Natural killer cell (primary cell): ENCODE results near the gene SEZ6L2. TPM values are rescaled to one million over a fixed set of nuclear protein-coding genes. Genes with fewer than 3 reads are reported as not detected.

Experiments used
- ATAC-seq, 3 donors: fragments of 150-1000 bp in 2 of 3; fragments of 200-7000 bp in 1 of 3; cut with Tn5 transposase; 1 replicate in 1 of 3; 2 replicates in 2 of 3; pipeline ENCODE4 v1.10.0; 2021; ENCODE audit warnings: mild to moderate bottlenecking in 2 of 3, moderate library complexity in 2 of 3
- DNase-seq, 2 donors: peaks; one replicate each; pipeline versions ENCODE4 v3.0.0 to v3.0.0-alpha.2; 2013 to 2021; ENCODE audit warnings: mixed read lengths in 1 of 2
- H3K27ac ChIP-seq: one replicate; pipeline ENCODE4 v1.5.1; 2013; ENCODE audit warnings: mild to moderate bottlenecking, low read length
- H3K27me3 ChIP-seq: one replicate; pipeline ENCODE4 v1.6.1; 2013; ENCODE audit warnings: low read length; ENCODE audit not compliant: control insufficient read depth, insufficient read depth
- H3K36me3 ChIP-seq: one replicate; pipeline ENCODE4 v1.6.1; 2013; ENCODE audit warnings: low read length; ENCODE audit not compliant: control insufficient read depth, insufficient read depth
- H3K4me1 ChIP-seq: one replicate; pipeline ENCODE4 v1.6.1; 2013; ENCODE audit warnings: low read length; ENCODE audit not compliant: control insufficient read depth, insufficient read depth
- H3K4me3 ChIP-seq: one replicate; pipeline ENCODE4 v1.5.1; 2013; ENCODE audit warnings: low read length
- H3K9me3 ChIP-seq: one replicate; pipeline ENCODE4 v1.6.1; 2013; ENCODE audit warnings: low read length; ENCODE audit not compliant: control insufficient read depth, insufficient read depth
- H3K27ac Mint-ChIP-seq, 2 donors: one replicate each; pipeline ENCODE4 v1.8.0; 2022; ENCODE audit warnings: mild to moderate bottlenecking in 2 of 2, mixed read lengths in 2 of 2, moderate library complexity in 1 of 2
- H3K27me3 Mint-ChIP-seq, 2 donors: one replicate each; pipeline ENCODE4 v1.8.0; 2022; ENCODE audit warnings: low read depth in 2 of 2, mixed read lengths in 2 of 2
- H3K36me3 Mint-ChIP-seq: one replicate; pipeline ENCODE4 v1.8.0; 2022; ENCODE audit warnings: mixed read lengths
- H3K4me1 Mint-ChIP-seq, 2 donors: one replicate each; pipeline ENCODE4 v1.8.0; 2022; ENCODE audit warnings: mixed read lengths in 2 of 2
- H3K4me3 Mint-ChIP-seq: one replicate; pipeline ENCODE4 v1.8.0; 2022; ENCODE audit warnings: mild to moderate bottlenecking, moderate library complexity, mixed read lengths
- H3K9me3 Mint-ChIP-seq, 2 donors: one replicate each; pipeline ENCODE4 v1.8.0; 2022; ENCODE audit warnings: mixed read lengths in 2 of 2
- CTCF ChIP-seq: fragments of 200-600 bp; IDR thresholded peaks from one replicate; pipeline ENCODE4 v1.8.0; 2022; ENCODE audit warnings: antibody characterized with exemption
- WGBS: methylation state at CpG from one replicate; pipeline ENCODE4 v1.1.7; 2013; ENCODE audit warnings: missing lambda C conversion rate; ENCODE audit not compliant: insufficient coverage; 5-methylcytosine and 5-hydroxymethylcytosine counted together
- intact Hi-C: fragments of 100-400 bp; cut with micrococcal nuclease; formaldehyde crosslinking; loops from one replicate; pipeline ENCODE4 v1.14.2; 2022
- total RNA-seq, 4 donors: library from RNA; stranded (reverse); fragments of 120-200 nt in 1 of 4; gene quantifications; one replicate each; pipeline versions ENCODE4 v1.2.3 to v1.2.4, GENCODE V29; 2013 to 2022

The SEZ6L2 gene
- total RNA-seq, 3 donors from 2014 or later (not counting 1 experiment from before 2014, with no cell fraction given), result 0.14 TPM; not detected in 2

- 100% methylated on average over 2 of the region's 2 CpGs for WGBS
- DNase-seq, result no peak
- no peak for TF ChIP-seq CTCF
- Mint-ChIP-seq H3K36me3 (no peaks in the 10 kb centered on the region), H3K27me3 (no peaks in the 10 kb centered on the region), H3K9me3 (no peaks in the 10 kb centered on the region), H3K27ac (no peak overlapping the region), H3K4me1 (peaks cover 6 to 17% of the 10 kb centered on the region in 2 donors), H3K4me3 (no peak overlapping the region)
- Histone ChIP-seq H3K9me3 (no peaks in the 10 kb centered on the region), H3K4me3 (no peak overlapping the region), H3K36me3 (peaks cover 40% of the 10 kb centered on the region), H3K27me3 (no peaks in the 10 kb centered on the region), H3K27ac (no peak overlapping the region), H3K4me1 (peaks cover 11% of the 10 kb centered on the region)
- intact Hi-C loops, result no loop called here
- ATAC-seq, result no peak
Observed at GRCh38 chr16:29831490-29831889, 67.9 kb downstream of the SEZ6L2 start.

DNA sequence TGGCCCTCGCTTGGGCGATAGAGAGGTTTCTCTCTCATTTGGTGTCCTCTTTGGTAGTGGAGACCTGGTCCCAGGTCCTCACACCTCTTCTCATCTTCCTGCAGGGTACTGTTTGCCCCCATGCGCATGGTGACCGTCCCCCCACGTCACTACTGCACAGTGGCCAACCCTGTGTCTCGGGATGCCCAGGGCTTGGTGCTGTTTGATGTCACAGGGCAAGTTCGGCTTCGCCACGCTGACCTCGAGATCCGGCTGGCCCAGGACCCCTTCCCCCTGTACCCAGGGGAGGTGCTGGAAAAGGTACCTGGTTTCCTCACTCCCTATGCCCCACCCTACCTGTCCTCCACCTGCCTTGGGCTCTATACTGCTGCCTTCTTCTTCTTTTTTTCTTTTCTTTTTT, 68.6 kb downstream of the SEZ6L2 start:
- no peak for DNase-seq
- Histone ChIP-seq H3K27ac (no peak overlapping the region), H3K4me3 (no peak overlapping the region), H3K27me3 (no peaks in the 10 kb centered on the region), H3K9me3 (no peaks in the 10 kb centered on the region), H3K36me3 (peaks cover 40% of the 10 kb centered on the region), H3K4me1 (peaks cover 17% of the 10 kb centered on the region)
- 96% methylated on average over 11 of the region's 11 CpGs for WGBS
- TF ChIP-seq CTCF, result no peak
- H3K4me1 Mint-ChIP-seq, result peaks cover 6 to 18% of the 10 kb centered on the region in 2 donors
- no peak overlapping the region for H3K27ac Mint-ChIP-seq
- no peaks in the 10 kb centered on the region for H3K9me3 Mint-ChIP-seq
- H3K4me3 Mint-ChIP-seq, result no peak overlapping the region
- no peaks in the 10 kb centered on the region for H3K27me3 Mint-ChIP-seq
- H3K36me3 Mint-ChIP-seq, result no peaks in the 10 kb centered on the region
- no peak for ATAC-seq
- intact Hi-C loops, result no loop called here

GRCh38 chr16:29826342-29826695, 73.0 kb downstream of the SEZ6L2 start:
- no peak overlapping the region for H3K27ac ChIP-seq
- H3K4me1 Mint-ChIP-seq, result peaks cover 23 to 44% of the 10 kb centered on the region in 2 donors
- ATAC-seq (no peak), DNase-seq (no peak)
- no peak overlapping the region for H3K4me3 Mint-ChIP-seq
- no peak overlapping the region for H3K27ac Mint-ChIP-seq
- 96% methylated on average over 7 of the region's 8 CpGs for WGBS
- H3K9me3 Mint-ChIP-seq, result no peaks in the 10 kb centered on the region
- H3K4me1 ChIP-seq, result peaks cover 57% of the 10 kb centered on the region
- TF ChIP-seq CTCF, result no peak
- no peaks in the 10 kb centered on the region for H3K36me3 Mint-ChIP-seq
- H3K27me3 ChIP-seq, result no peaks in the 10 kb centered on the region
- H3K9me3 ChIP-seq, result no peaks in the 10 kb centered on the region
- intact Hi-C loops, result no loop called here
- H3K27me3 Mint-ChIP-seq, result no peaks in the 10 kb centered on the region
- no peak overlapping the region for H3K4me3 ChIP-seq
- peaks cover 9% of the 10 kb centered on the region for H3K36me3 ChIP-seq
